Prostate gland (tissue), 2 donors: ENCODE data around the gene LILRA1.

Experiments
- POLR2A ChIP-seq: fragments of 450-650 bp; IDR thresholded peaks from one replicate; pipeline ENCODE4 v1.6.1; 2016; ENCODE audit warnings: antibody characterized with exemption, mild to moderate bottlenecking
- TF ChIP-seq, protein P1 (sequence below), 4 experiments: fragments of 200-600 bp in 2 of 4; fragments of 450-650 bp in 2 of 4; sonication (generic) in 2 of 4; IDR thresholded peaks; 1 replicate in 3 of 4; 2 replicates in 1 of 4; pipeline ENCODE4 v1.5.1; 2016 to 2019; ENCODE audit warnings: antibody characterized with exemption in 4 of 4, mild to moderate bottlenecking in 2 of 4, moderate library complexity in 2 of 4

DNA sequence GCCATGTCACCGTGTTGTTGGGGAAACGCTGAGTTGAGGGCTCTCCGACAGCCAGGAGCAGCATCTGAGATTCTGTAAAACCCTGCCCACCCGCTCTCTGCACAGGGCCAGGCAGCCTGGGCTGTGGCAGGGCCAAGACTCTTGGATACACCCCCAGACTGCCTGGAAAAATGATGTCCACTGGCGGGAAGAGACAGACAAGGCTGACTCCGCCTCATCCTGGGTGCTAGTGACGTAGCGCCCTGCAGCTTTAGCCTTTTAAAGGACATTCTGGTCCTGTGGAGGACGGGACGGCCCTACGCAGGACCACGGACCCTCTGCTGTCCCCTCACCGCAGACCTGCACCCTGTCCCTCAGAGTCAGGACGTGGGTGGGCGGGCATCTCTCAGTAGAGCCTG lies 40.5 kb upstream of the LILRA1 start:
- TF ChIP-seq, protein P1, sequence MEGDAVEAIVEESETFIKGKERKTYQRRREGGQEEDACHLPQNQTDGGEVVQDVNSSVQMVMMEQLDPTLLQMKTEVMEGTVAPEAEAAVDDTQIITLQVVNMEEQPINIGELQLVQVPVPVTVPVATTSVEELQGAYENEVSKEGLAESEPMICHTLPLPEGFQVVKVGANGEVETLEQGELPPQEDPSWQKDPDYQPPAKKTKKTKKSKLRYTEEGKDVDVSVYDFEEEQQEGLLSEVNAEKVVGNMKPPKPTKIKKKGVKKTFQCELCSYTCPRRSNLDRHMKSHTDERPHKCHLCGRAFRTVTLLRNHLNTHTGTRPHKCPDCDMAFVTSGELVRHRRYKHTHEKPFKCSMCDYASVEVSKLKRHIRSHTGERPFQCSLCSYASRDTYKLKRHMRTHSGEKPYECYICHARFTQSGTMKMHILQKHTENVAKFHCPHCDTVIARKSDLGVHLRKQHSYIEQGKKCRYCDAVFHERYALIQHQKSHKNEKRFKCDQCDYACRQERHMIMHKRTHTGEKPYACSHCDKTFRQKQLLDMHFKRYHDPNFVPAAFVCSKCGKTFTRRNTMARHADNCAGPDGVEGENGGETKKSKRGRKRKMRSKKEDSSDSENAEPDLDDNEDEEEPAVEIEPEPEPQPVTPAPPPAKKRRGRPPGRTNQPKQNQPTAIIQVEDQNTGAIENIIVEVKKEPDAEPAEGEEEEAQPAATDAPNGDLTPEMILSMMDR (IDR thresholded peaks at IDR 0.05), result no peak
- no peak for TF ChIP-seq POLR2A
